Amniotic epithelial cell (primary cell): ENCODE results near the gene TMEM44.
A peak's percentile ranks its signal among the peaks of the same experiment; 100 is the strongest.
"Not testable (repeated sequence)": the region's sequence is repeated elsewhere in the genome, so short reads cannot be mapped to it uniquely, and the experiment has no call there.

Experiments used
- DNase-seq: peaks from one replicate; pipeline ENCODE4 v3.0.0-alpha.2; 2010; ENCODE audit warnings: low read depth

TMEM44 gene

GRCh38 chr3:194610689-194611088 is 22.5 kb downstream of the TMEM44 start:
- DNase-seq, result no peak

- no peak for DNase-seq
These were observed 23.6 kb downstream of the TMEM44 start for GRCh38 chr3:194609601-194610000.

GRCh38 chr3:194608981-194609380 is 24.2 kb downstream of the TMEM44 start:
- DNase-seq, result no peak

- no peak for DNase-seq
These were observed 25.4 kb downstream of the TMEM44 start for GRCh38 chr3:194607592-194608389.

GRCh38 chr3:194606941-194607340 is 26.3 kb downstream of the TMEM44 start:
- DNase-seq, result no peak

- DNase-seq, result no peak
These were observed 27.1 kb downstream of the TMEM44 start for GRCh38 chr3:194606163-194606562.

GRCh38 chr3:194605314-194605713 is 27.9 kb downstream of the TMEM44 start:
- DNase-seq, result not testable (repeated sequence)

- DNase-seq, result no peak
These were observed 28.4 kb downstream of the TMEM44 start for GRCh38 chr3:194604837-194605236.

GRCh38 chr3:194604126-194604525 is 29.1 kb downstream of the TMEM44 start:
- no peak for DNase-seq

- no peak for DNase-seq
These were observed 30.5 kb downstream of the TMEM44 start for GRCh38 chr3:194602669-194603171.

- DNase-seq, result peak; percentile 91
These were observed 34.3 kb downstream of the TMEM44 start for GRCh38 chr3:194598771-194599557.

GRCh38 chr3:194596906-194597305 is 36.3 kb downstream of the TMEM44 start:
- no peak for DNase-seq

- peak; percentile 100 for DNase-seq
These were observed 40.1 kb downstream of the TMEM44 start for GRCh38 chr3:194592798-194593752.

GRCh38 chr3:194588741-194589140 is 44.5 kb downstream of the TMEM44 start:
- peak; percentile 84 for DNase-seq

- DNase-seq, result no peak
These were observed 45.0 kb downstream of the TMEM44 start for GRCh38 chr3:194588236-194588635.

GRCh38 chr3:194587438-194587931 is 45.7 kb downstream of the TMEM44 start:
- peak; percentile 33 for DNase-seq

- peak; percentile 86 for DNase-seq
These were observed 46.4 kb downstream of the TMEM44 start for GRCh38 chr3:194586836-194587235.

GRCh38 chr3:194585880-194586281 is 47.3 kb downstream of the TMEM44 start:
- DNase-seq, result no peak

- peak; percentile 18 for DNase-seq
These were observed 48.4 kb downstream of the TMEM44 start for GRCh38 chr3:194584866-194585265.

- peak; percentile 27 for DNase-seq
These were observed 48.9 kb downstream of the TMEM44 start for GRCh38 chr3:194584320-194584776.

- no peak for DNase-seq
These were observed 50.9 kb downstream of the TMEM44 start for GRCh38 chr3:194582196-194582905.
